ENCODE results near the gene LPP.

The LPP gene

GRCh38 chr3:188332085-188332484 is 178.1 kb downstream of the LPP start:
- no peak for TF ChIP-seq GATA2 (IDR thresholded peaks at IDR 0.05; ENCODE audit: low read depth, low read length)
- no peak for TF ChIP-seq GATA3 (IDR thresholded peaks at IDR 0.05; ENCODE audit: low read depth, low read length)

GRCh38 chr3:188335656-188336055 is 181.7 kb downstream of the LPP start:
- TF ChIP-seq GATA3 (IDR thresholded peaks at IDR 0.05; ENCODE audit: low read depth, low read length) (no peak), GATA2 (IDR thresholded peaks at IDR 0.05; ENCODE audit: low read depth, low read length) (no peak)

GRCh38 chr3:188336178-188336577 is 182.2 kb downstream of the LPP start:
- no peak for TF ChIP-seq GATA2 (IDR thresholded peaks at IDR 0.05; ENCODE audit: low read depth, low read length)
- TF ChIP-seq GATA3 (IDR thresholded peaks at IDR 0.05; ENCODE audit: low read depth, low read length) = no peak

GRCh38 chr3:188337232-188337631 is 183.3 kb downstream of the LPP start:
- TF ChIP-seq GATA2 (IDR thresholded peaks at IDR 0.05; ENCODE audit: low read depth, low read length) (no peak), GATA3 (IDR thresholded peaks at IDR 0.05; ENCODE audit: low read depth, low read length) (no peak)

GRCh38 chr3:188338086-188338485 is 184.1 kb downstream of the LPP start:
- no peak for TF ChIP-seq GATA2 (IDR thresholded peaks at IDR 0.05; ENCODE audit: low read depth, low read length)
- no peak for TF ChIP-seq GATA3 (IDR thresholded peaks at IDR 0.05; ENCODE audit: low read depth, low read length)

- TF ChIP-seq GATA3 (IDR thresholded peaks at IDR 0.05; ENCODE audit: low read depth, low read length) (no peak), GATA2 (IDR thresholded peaks at IDR 0.05; ENCODE audit: low read depth, low read length) (no peak)
Measured at GRCh38 chr3:188339410-188340295, 185.7 kb downstream of the LPP start.

- no peak for TF ChIP-seq GATA2 (IDR thresholded peaks at IDR 0.05; ENCODE audit: low read depth, low read length)
- TF ChIP-seq GATA3 (IDR thresholded peaks at IDR 0.05; ENCODE audit: low read depth, low read length) = no peak
Measured at GRCh38 chr3:188341501-188341900, 187.5 kb downstream of the LPP start.

- TF ChIP-seq GATA2 (IDR thresholded peaks at IDR 0.05; ENCODE audit: low read depth, low read length) (no peak), GATA3 (IDR thresholded peaks at IDR 0.05; ENCODE audit: low read depth, low read length) (no peak)
Measured at GRCh38 chr3:188342991-188343732, 189.2 kb downstream of the LPP start.

GRCh38 chr3:188343894-188344293 is 189.9 kb downstream of the LPP start:
- TF ChIP-seq GATA3 (IDR thresholded peaks at IDR 0.05; ENCODE audit: low read depth, low read length) (no peak), GATA2 (IDR thresholded peaks at IDR 0.05; ENCODE audit: low read depth, low read length) (no peak)

- TF ChIP-seq GATA2 (IDR thresholded peaks at IDR 0.05; ENCODE audit: low read depth, low read length) (no peak), GATA3 (IDR thresholded peaks at IDR 0.05; ENCODE audit: low read depth, low read length) (no peak)
Measured at GRCh38 chr3:188345223-188345622, 191.3 kb downstream of the LPP start.

GRCh38 chr3:188348435-188349244 is 194.7 kb downstream of the LPP start:
- TF ChIP-seq GATA3 (IDR thresholded peaks at IDR 0.05; ENCODE audit: low read depth, low read length) (no peak), GATA2 (IDR thresholded peaks at IDR 0.05; ENCODE audit: low read depth, low read length) (no peak)

- TF ChIP-seq GATA2 (IDR thresholded peaks at IDR 0.05; ENCODE audit: low read depth, low read length) (no peak), GATA3 (IDR thresholded peaks at IDR 0.05; ENCODE audit: low read depth, low read length) (no peak)
Measured at GRCh38 chr3:188349351-188349901, 195.5 kb downstream of the LPP start.

- TF ChIP-seq GATA3 (IDR thresholded peaks at IDR 0.05; ENCODE audit: low read depth, low read length) (no peak), GATA2 (IDR thresholded peaks at IDR 0.05; ENCODE audit: low read depth, low read length) (no peak)
Measured at GRCh38 chr3:188349933-188350332, 196.0 kb downstream of the LPP start.

- TF ChIP-seq GATA3 (IDR thresholded peaks at IDR 0.05; ENCODE audit: low read depth, low read length) (no peak), GATA2 (IDR thresholded peaks at IDR 0.05; ENCODE audit: low read depth, low read length) (no peak)
Measured at GRCh38 chr3:188350961-188351360, 197.0 kb downstream of the LPP start.

Data from SH-SY5Y (cell line).